SK-N-SH (cell line): ENCODE data around the gene FAM20A. TPM values are rescaled to one million over a fixed set of nuclear protein-coding genes. Genes with fewer than 3 reads are reported as not detected.
"Not testable (repeated sequence)": the region's sequence is repeated elsewhere in the genome, so short reads cannot be mapped to it uniquely, and the experiment has no call there.

Source experiments
- CTCF ChIA-PET: fragments of 300-600, 350-600 bp; formaldehyde crosslinking; extraction: SDS; loops from one replicate; lab custom pipeline; 2021; lab: Yijun Ruan, JAX
- POLR2A ChIA-PET: fragments of 350-600 bp; sonication (Branson Sonifier 250); formaldehyde crosslinking; extraction: SDS; loops from one replicate; lab custom pipeline; 2020; ENCODE audit warnings: antibody characterized with exemption, inconsistent platforms; lab: Yijun Ruan, JAX
- DNase-seq: peaks from one replicate; pipeline ENCODE4 v3.0.0; 2012
- H2AFZ ChIP-seq: fragments of 200-600 bp; sonication (generic); 2 replicates; pipeline ENCODE4 v1.8.1; 2016; ENCODE audit warnings: antibody characterized with exemption, mild to moderate bottlenecking, low read depth
- H3F3A ChIP-seq: fragments of 200-600 bp; sonication (generic); replicated peaks from 2 replicates; pipeline ENCODE3; 2016; ENCODE audit warnings: antibody characterized with exemption, mild to moderate bottlenecking; ENCODE audit not compliant: insufficient read depth
- H3K27ac ChIP-seq, 2 experiments: fragments of 200-500 bp in 1 of 2; fragments of 200-600 bp in 1 of 2; sonication (Bioruptor generic) in 1 of 2; sonication (generic), shearing (Covaris generic) in 1 of 2; 2 replicates each; pipeline versions ENCODE4 v1.5.1 to v1.6.1; 2014 to 2016; ENCODE audit warnings: low read depth in 2 of 2, inconsistent platforms in 1 of 2, low read length in 1 of 2, mild to moderate bottlenecking in 1 of 2, mixed read lengths in 1 of 2
- H3K27me3 ChIP-seq: fragments of 200-600 bp; sonication (generic), shearing (Covaris generic); 2 replicates; pipeline ENCODE4 v1.6.1; 2016; ENCODE audit warnings: mixed run types; ENCODE audit not compliant: insufficient read depth
- H3K36me3 ChIP-seq, 2 experiments: fragments of 200-500 bp in 1 of 2; fragments of 200-600 bp in 1 of 2; sonication (Bioruptor generic) in 1 of 2; sonication (generic) in 1 of 2; replicated peaks in 1 of 2; 2 replicates each; pipeline versions ENCODE3 to v1.5.1; 2014 to 2016; ENCODE audit warnings: low read length in 1 of 2, mild to moderate bottlenecking in 1 of 2; ENCODE audit not compliant: insufficient read depth in 2 of 2, control insufficient read depth in 1 of 2
- H3K4me1 ChIP-seq, 2 experiments: fragments of 200-500 bp in 1 of 2; fragments of 200-600 bp in 1 of 2; sonication (Bioruptor generic) in 1 of 2; sonication (generic), shearing (Covaris generic) in 1 of 2; 2 replicates each; pipeline versions ENCODE4 v1.5.1 to v1.6.1; 2014 to 2016; ENCODE audit warnings: low read depth in 1 of 2, low read length in 1 of 2, mixed run types in 1 of 2; ENCODE audit not compliant: insufficient read depth in 2 of 2, control insufficient read depth in 1 of 2
- H3K4me2 ChIP-seq: fragments of 200-600 bp; sonication (generic), shearing (Covaris generic); 2 replicates; pipeline ENCODE4 v1.6.1; 2017; ENCODE audit warnings: mixed run types
- H3K4me3 ChIP-seq, 2 experiments: fragments of 200-500 bp in 1 of 2; fragments of 200-600 bp in 1 of 2; sonication (Bioruptor generic) in 1 of 2; sonication (generic), shearing (Covaris generic) in 1 of 2; 2 replicates each; pipeline versions ENCODE4 v1.5.1 to v1.8.1; 2014 to 2016; ENCODE audit warnings: low read depth in 2 of 2, inconsistent platforms in 1 of 2, low read length in 1 of 2, mild to moderate bottlenecking in 1 of 2, mixed read lengths in 1 of 2, moderate library complexity in 1 of 2
- H3K79me2 ChIP-seq: fragments of 200-600 bp; sonication (generic); 2 replicates; pipeline ENCODE4 v1.8.1; 2017; ENCODE audit warnings: mild to moderate bottlenecking; ENCODE audit not compliant: insufficient read depth
- H3K9ac ChIP-seq: fragments of 200-600 bp; sonication (generic); 2 replicates; pipeline ENCODE4 v1.6.1; 2017; ENCODE audit warnings: mixed run types
- H3K9me2 ChIP-seq: fragments of 200-600 bp; sonication (generic); 2 replicates; pipeline ENCODE4 v1.6.1; 2017; ENCODE audit warnings: mixed run types
- H3K9me3 ChIP-seq: fragments of 200-600 bp; sonication (generic); 2 replicates; pipeline ENCODE4 v1.6.1; 2017; ENCODE audit warnings: mixed run types, mild to moderate bottlenecking, moderate library complexity
- H4K20me1 ChIP-seq: fragments of 200-600 bp; sonication (generic); 2 replicates; pipeline ENCODE4 v1.6.1; 2017; ENCODE audit warnings: mild to moderate bottlenecking, mixed run types; ENCODE audit not compliant: insufficient read depth
- ELF1 ChIP-seq: IDR thresholded peaks from 2 replicates; pipeline ENCODE4 v1.4.0; 2012
- EP300 ChIP-seq, 2 experiments: IDR thresholded peaks; 2 replicates each; pipeline versions ENCODE4 v1.4.0 to v1.6.1; 2012; ENCODE audit warnings: borderline replicate concordance in 1 of 2, low read depth in 1 of 2, low read length in 1 of 2
- EZH2phosphoT487 ChIP-seq: fragments of 200-600 bp; sonication (generic); IDR thresholded peaks from 2 replicates; pipeline ENCODE4 v1.6.1; 2017; ENCODE audit warnings: low read depth, mixed run types, mild to moderate bottlenecking, antibody characterized with exemption, moderate library complexity, borderline replicate concordance
- FOXM1 ChIP-seq: IDR thresholded peaks from 2 replicates; pipeline ENCODE4 v1.4.0; 2012; ENCODE audit warnings: low read depth, mild to moderate bottlenecking
- MEF2A ChIP-seq: IDR thresholded peaks from 2 replicates; pipeline ENCODE4 v1.4.0; 2012; ENCODE audit warnings: low read depth, borderline replicate concordance
- MXI1 ChIP-seq: IDR thresholded peaks from 2 replicates; pipeline ENCODE4 v1.6.1; 2012; ENCODE audit warnings: mild to moderate bottlenecking, low read depth, low read length, improper control_type of control experiment
- RCOR1 ChIP-seq: fragments of 150-350 bp; IDR thresholded peaks from 2 replicates; pipeline ENCODE4 v1.6.1; 2017; ENCODE audit warnings: antibody characterized with exemption, low read length
- RFX5 ChIP-seq: IDR thresholded peaks from 2 replicates; pipeline ENCODE4 v1.6.1; 2012; ENCODE audit warnings: mild to moderate bottlenecking, improper control_type of control experiment, low read length
- SIN3A ChIP-seq: IDR thresholded peaks from 2 replicates; pipeline ENCODE4 v1.6.1; 2012; ENCODE audit warnings: low read depth, mild to moderate bottlenecking, low read length, moderate library complexity, borderline replicate concordance
- SMC3 ChIP-seq: IDR thresholded peaks from 2 replicates; pipeline ENCODE4 v1.6.1; 2012; ENCODE audit warnings: low read depth, low read length, improper control_type of control experiment
- ZBTB33 ChIP-seq: IDR thresholded peaks from 2 replicates; pipeline ENCODE4 v1.4.0; 2012; ENCODE audit warnings: low read depth, borderline replicate concordance
- WGBS: methylation state at CpG from one replicate; pipeline ENCODE4 v1.1.6; 2017; ENCODE audit warnings: low lambda C conversion rate; 5-methylcytosine and 5-hydroxymethylcytosine counted together
- polyA plus RNA-seq, 3 experiments: library from polyadenylated mRNA; depleted of rRNA; stranded (reverse); fragments of >200 nt; gene quantifications; 2 replicates each; pipeline ENCODE4 v1.2.3, GENCODE V29; 2012

The FAM20A gene
- polyA plus RNA-seq, 1 of the 3 experiments (the other 2 are of a cell fraction): not detected

GRCh38 chr17:68495081-68495480, 106.1 kb downstream of the FAM20A start:
- TF ChIP-seq EZH2phosphoT487: no peak
- no peak for TF ChIP-seq MEF2A
- no peak for TF ChIP-seq ELF1
- TF ChIP-seq EP300 (IDR thresholded peaks at IDR 0.05; ENCODE audit: borderline replicate concordance in 1 of 2, low read depth in 1 of 2, low read length in 1 of 2): no peak
- no peak for TF ChIP-seq MXI1
- TF ChIP-seq SMC3: no peak
- Histone ChIP-seq H3K4me1 (peaks cover 0 to 9% of the 10 kb centered on the region in 2 experiments; a peak in 1 of 4 replicates), H2AFZ (no peak overlapping the region), H3F3A (peaks cover 9% of the 10 kb centered on the region), H3K9me3 (no peaks in the 10 kb centered on the region), H3K79me2 (no peaks in the 10 kb centered on the region), H3K9me2 (no peaks in the 10 kb centered on the region), H3K9ac (no peak overlapping the region), H4K20me1 (no peaks in the 10 kb centered on the region), H3K27ac (no peak overlapping the region), H3K4me3 (no peak overlapping the region), H3K27me3 (0 out of 2 replicates have a peak, but pooled peaks cover 4% of the 10 kb centered on the region), H3K4me2 (no peak overlapping the region), H3K36me3 (no peaks in the 10 kb centered on the region)
- DNase-seq: no peak
- ChIA-PET POLR2A (interaction anchor here (1.0 kb wide), 1 partner anchor 17 kb away, joined by 3 read pairs; the partner anchor contains the start of gene PRKAR1A), CTCF (interaction anchor here (0.6 to 1.0 kb wide), 2 partner anchors 9 to 385 kb away, joined by 3 read pairs; no protein-coding TSS in a partner anchor)
- 66% methylated on average over 4 of the region's 4 CpGs for WGBS

GRCh38 chr17:68492394-68493054, 108.6 kb downstream of the FAM20A start:
- H3K4me3 ChIP-seq, H3K9me3 ChIP-seq, H4K20me1 ChIP-seq, H3K4me2 ChIP-seq, DNase-seq, H3K27ac ChIP-seq, H3K79me2 ChIP-seq, H3K36me3 ChIP-seq, H3F3A ChIP-seq, H3K9ac ChIP-seq, H3K27me3 ChIP-seq, POLR2A ChIA-PET, H3K4me1 ChIP-seq, H3K9me2 ChIP-seq, H2AFZ ChIP-seq: not testable (repeated sequence)
- CTCF ChIA-PET: interaction anchor here (0.9 to 1.4 kb wide), 2 partner anchors 27 to 228 kb away, joined by 3 to 7 read pairs; no protein-coding TSS in a partner anchor
- 73% methylated on average over 8 of the region's 8 CpGs for WGBS

GRCh38 chr17:68491381-68492231, 109.6 kb downstream of the FAM20A start:
- no peak for DNase-seq
- Histone ChIP-seq H3K4me1 (peaks cover 0 to 3% of the 10 kb centered on the region in 2 experiments; a peak in 1 of 4 replicates), H4K20me1 (no peaks in the 10 kb centered on the region), H3F3A (peaks cover 9% of the 10 kb centered on the region), H3K9me2 (no peaks in the 10 kb centered on the region), H3K79me2 (no peaks in the 10 kb centered on the region), H3K9me3 (no peaks in the 10 kb centered on the region), H2AFZ (no peak overlapping the region), H3K36me3 (no peaks in the 10 kb centered on the region), H3K27ac (no peak overlapping the region), H3K4me2 (no peak overlapping the region; the same call in 1 of the 2 replicates), H3K9ac (no peak overlapping the region), H3K4me3 (no peak overlapping the region), H3K27me3 (peaks cover 6% of the 10 kb centered on the region; the same call in 1 of the 2 replicates)
- TF ChIP-seq FOXM1 (no peak), RCOR1 (no peak), RFX5 (no peak), SIN3A (no peak), EZH2phosphoT487 (no peak), ZBTB33 (no peak), SMC3 (no peak)
- 69% methylated on average over 12 of the region's 12 CpGs for WGBS
- ChIA-PET CTCF (interaction anchor here (0.8 to 1.4 kb wide), 5 partner anchors 9 to 227 kb away, joined by 3 to 7 read pairs (median 3); no protein-coding TSS in a partner anchor), POLR2A (no interaction called here)
